ENCODE data around the gene FBXO39.

The FBXO39 gene

DNA sequence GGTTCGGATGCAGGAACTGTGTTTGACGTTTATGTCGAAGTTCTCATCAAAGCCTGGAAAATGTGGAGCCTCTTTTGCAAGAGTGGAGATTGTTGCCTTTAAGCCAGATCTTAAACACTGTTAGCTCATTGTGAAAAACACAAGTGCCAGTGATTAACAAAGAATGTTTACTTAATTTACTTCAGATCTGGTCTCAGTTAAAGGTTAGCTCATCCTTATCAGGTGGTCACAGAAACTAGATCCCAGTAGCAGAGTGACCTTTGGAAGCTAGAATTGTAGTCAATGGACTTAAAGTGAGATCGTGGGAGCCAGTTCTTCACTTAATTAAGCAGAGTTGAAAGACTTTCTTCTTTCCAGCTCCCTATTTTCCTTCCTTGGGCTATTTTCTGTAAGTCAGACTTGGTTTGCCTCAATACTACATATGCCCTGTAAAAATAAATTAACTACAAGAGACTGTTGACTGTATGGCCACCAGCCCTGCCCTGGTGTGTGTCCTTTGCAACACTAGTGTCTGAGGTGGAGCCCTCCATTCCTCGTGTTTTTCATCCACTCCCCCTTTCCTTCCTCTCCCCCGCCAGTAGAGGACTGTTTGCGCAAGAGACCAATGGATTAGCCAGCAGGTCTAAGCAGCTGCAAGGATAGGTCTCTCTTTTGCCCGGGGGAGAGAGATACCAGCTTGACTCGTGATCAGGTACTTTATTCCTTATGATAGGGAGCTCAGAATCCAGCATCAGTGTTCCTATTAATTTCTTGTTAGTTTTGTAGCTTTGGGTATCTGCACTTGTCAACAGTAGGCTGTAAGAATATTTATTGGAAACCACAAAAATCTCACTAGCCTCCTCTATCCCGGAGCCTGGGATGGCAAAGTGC, 20.2 kb downstream of the FBXO39 start:
- TF ChIP-seq REST (IDR thresholded peaks at IDR 0.05; ENCODE audit: insufficient replicate concordance, low read depth), result no peak
- TF ChIP-seq GABPA (IDR thresholded peaks at IDR 0.05; ENCODE audit: low read depth), result no peak
- TF ChIP-seq POLR2AphosphoS5 (IDR thresholded peaks at IDR 0.05; ENCODE audit: low read depth), result no peak
- TF ChIP-seq, protein P1, sequence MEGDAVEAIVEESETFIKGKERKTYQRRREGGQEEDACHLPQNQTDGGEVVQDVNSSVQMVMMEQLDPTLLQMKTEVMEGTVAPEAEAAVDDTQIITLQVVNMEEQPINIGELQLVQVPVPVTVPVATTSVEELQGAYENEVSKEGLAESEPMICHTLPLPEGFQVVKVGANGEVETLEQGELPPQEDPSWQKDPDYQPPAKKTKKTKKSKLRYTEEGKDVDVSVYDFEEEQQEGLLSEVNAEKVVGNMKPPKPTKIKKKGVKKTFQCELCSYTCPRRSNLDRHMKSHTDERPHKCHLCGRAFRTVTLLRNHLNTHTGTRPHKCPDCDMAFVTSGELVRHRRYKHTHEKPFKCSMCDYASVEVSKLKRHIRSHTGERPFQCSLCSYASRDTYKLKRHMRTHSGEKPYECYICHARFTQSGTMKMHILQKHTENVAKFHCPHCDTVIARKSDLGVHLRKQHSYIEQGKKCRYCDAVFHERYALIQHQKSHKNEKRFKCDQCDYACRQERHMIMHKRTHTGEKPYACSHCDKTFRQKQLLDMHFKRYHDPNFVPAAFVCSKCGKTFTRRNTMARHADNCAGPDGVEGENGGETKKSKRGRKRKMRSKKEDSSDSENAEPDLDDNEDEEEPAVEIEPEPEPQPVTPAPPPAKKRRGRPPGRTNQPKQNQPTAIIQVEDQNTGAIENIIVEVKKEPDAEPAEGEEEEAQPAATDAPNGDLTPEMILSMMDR (IDR thresholded peaks at IDR 0.05; ENCODE audit: insufficient read depth, low read length), result no peak
- TF ChIP-seq SPI1 (IDR thresholded peaks at IDR 0.05; ENCODE audit: borderline replicate concordance, low read depth), result no peak
- Histone ChIP-seq H3K27ac (replicated peaks) (no peak overlapping the region), H3K4me3 (replicated peaks; ENCODE audit: insufficient read depth, low read length) (no peak overlapping the region), H3K27me3 (ENCODE audit: insufficient read depth, poor library complexity, severe bottlenecking) (no peaks in the 10 kb centered on the region)
- peak in 1 of 2 experiments; percentile 10 for DNase-seq (ENCODE audit: low read depth in 1 of 2, low spot score in 1 of 2)

GRCh38 chr17:6796887-6797490, 21.0 kb downstream of the FBXO39 start:
- DNase-seq (ENCODE audit: low read depth in 1 of 2, low spot score in 1 of 2), result no peak
- Histone ChIP-seq H3K27me3 (ENCODE audit: insufficient read depth, poor library complexity, severe bottlenecking) (no peaks in the 10 kb centered on the region), H3K27ac (replicated peaks) (no peak overlapping the region), H3K4me3 (replicated peaks; ENCODE audit: insufficient read depth, low read length) (no peak overlapping the region)
- no peak for TF ChIP-seq REST (IDR thresholded peaks at IDR 0.05; ENCODE audit: insufficient replicate concordance, low read depth)
- TF ChIP-seq GABPA (IDR thresholded peaks at IDR 0.05; ENCODE audit: low read depth), result no peak
- no peak for TF ChIP-seq POLR2AphosphoS5 (IDR thresholded peaks at IDR 0.05; ENCODE audit: low read depth)
- TF ChIP-seq, protein P1 (IDR thresholded peaks at IDR 0.05; ENCODE audit: insufficient read depth, low read length), result no peak
- TF ChIP-seq SPI1 (IDR thresholded peaks at IDR 0.05; ENCODE audit: borderline replicate concordance, low read depth), result no peak

DNA sequence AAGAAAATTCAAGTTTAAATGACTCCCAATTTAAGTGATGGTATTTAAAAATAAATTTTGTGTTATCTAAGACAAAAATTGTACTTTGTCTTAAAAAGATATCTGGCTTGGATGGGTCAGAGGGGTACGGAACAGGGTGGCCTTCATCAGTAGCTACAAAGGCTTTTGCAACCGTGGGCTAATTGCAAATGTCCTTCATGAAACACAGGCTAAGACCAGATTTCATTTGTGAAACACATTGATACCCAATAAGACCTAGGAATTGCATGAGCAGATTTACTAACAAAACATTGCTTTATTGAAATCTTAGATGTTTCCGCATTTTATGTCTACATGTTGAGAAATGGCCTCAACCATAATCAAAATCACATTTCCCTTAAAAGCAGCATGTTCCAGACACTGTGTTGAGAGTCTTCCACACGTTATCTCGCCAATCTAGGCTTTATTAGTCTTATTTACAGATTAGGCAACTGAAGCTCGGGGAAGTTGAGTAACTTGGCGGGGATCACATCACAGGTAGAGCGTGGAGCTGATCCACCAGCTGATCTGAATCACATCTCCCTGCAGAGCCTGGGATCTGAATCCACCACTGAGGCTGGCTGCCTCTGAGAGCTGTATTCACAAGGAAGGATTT, 21.8 kb downstream of the FBXO39 start:
- Histone ChIP-seq H3K4me3 (replicated peaks; ENCODE audit: insufficient read depth, low read length) (no peak overlapping the region), H3K27ac (replicated peaks) (no peak overlapping the region), H3K27me3 (ENCODE audit: insufficient read depth, poor library complexity, severe bottlenecking) (no peaks in the 10 kb centered on the region)
- DNase-seq (ENCODE audit: low read depth in 1 of 2, low spot score in 1 of 2), result no peak
- TF ChIP-seq POLR2AphosphoS5 (IDR thresholded peaks at IDR 0.05; ENCODE audit: low read depth), result no peak
- TF ChIP-seq, protein P1 (IDR thresholded peaks at IDR 0.05; ENCODE audit: insufficient read depth, low read length), result no peak
- no peak for TF ChIP-seq GABPA (IDR thresholded peaks at IDR 0.05; ENCODE audit: low read depth)
- no peak for TF ChIP-seq SPI1 (IDR thresholded peaks at IDR 0.05; ENCODE audit: borderline replicate concordance, low read depth)
- TF ChIP-seq REST (IDR thresholded peaks at IDR 0.05; ENCODE audit: insufficient replicate concordance, low read depth), result no peak

Measured in HL-60 (cell line).